ENCODE results near the gene FAM50B. TPM values are rescaled to one million over a fixed set of nuclear protein-coding genes. Genes with fewer than 3 reads are reported as not detected.

FAM50B gene
- total RNA-seq, 2 experiments from 2014 or later: not detected

GRCh38 chr6:3837781-3838180 is 11.4 kb upstream of the FAM50B start:
- Histone ChIP-seq H3K27ac (ENCODE audit: low read depth, low read length, poor library complexity, severe bottlenecking) (no peak overlapping the region), H4K20me1 (ENCODE audit: insufficient read depth, low read length) (no peaks in the 10 kb centered on the region), H3K9me3 (ENCODE audit: low read length) (no peaks in the 10 kb centered on the region), H3K4me3 (ENCODE audit: low read depth, low read length, poor library complexity, severe bottlenecking) (no peak overlapping the region), H3K36me3 (ENCODE audit: insufficient read depth, low read length) (no peaks in the 10 kb centered on the region), H3K4me1 (ENCODE audit: insufficient read depth, low read length, poor library complexity, severe bottlenecking) (no peaks in the 10 kb centered on the region), H3K79me2 (ENCODE audit: insufficient read depth, low read depth, low read length) (no peaks in the 10 kb centered on the region), H3K9me2 (ENCODE audit: insufficient read depth, low read length) (no peaks in the 10 kb centered on the region), H2AFZ (ENCODE audit: low read length) (no peak overlapping the region), H3K4me2 (ENCODE audit: low read length) (no peak overlapping the region)
- TF ChIP-seq EZH2phosphoT487 (IDR thresholded peaks at IDR 0.05; ENCODE audit: borderline replicate concordance, low read depth, low read length) (no peak), CTCF (conservative IDR thresholded peaks at IDR 0.05; ENCODE audit: low read length) (no peak)
- CTCF ChIA-PET (ENCODE audit: unreplicated experiment): no interaction called here
- no TSS peak for BruUV-seq (replicated peaks)
- POLR2A ChIA-PET: no interaction called here
- DNase-seq (ENCODE audit: low spot score): no peak
- intact Hi-C loops (cut with micrococcal nuclease; ENCODE audit: unreplicated experiment): no loop called here

- Histone ChIP-seq H3K36me3 (ENCODE audit: insufficient read depth, low read length) (no peaks in the 10 kb centered on the region), H3K79me2 (ENCODE audit: insufficient read depth, low read depth, low read length) (no peaks in the 10 kb centered on the region), H3K9me2 (ENCODE audit: insufficient read depth, low read length) (no peaks in the 10 kb centered on the region), H2AFZ (ENCODE audit: low read length) (no peak overlapping the region), H3K4me3 (ENCODE audit: low read depth, low read length, poor library complexity, severe bottlenecking) (no peak overlapping the region), H3K9me3 (ENCODE audit: low read length) (no peaks in the 10 kb centered on the region), H4K20me1 (ENCODE audit: insufficient read depth, low read length) (no peaks in the 10 kb centered on the region), H3K4me2 (ENCODE audit: low read length) (no peak overlapping the region), H3K4me1 (ENCODE audit: insufficient read depth, low read length, poor library complexity, severe bottlenecking) (no peaks in the 10 kb centered on the region), H3K27ac (ENCODE audit: low read depth, low read length, poor library complexity, severe bottlenecking) (no peak overlapping the region)
- no TSS peak for BruUV-seq (replicated peaks)
- DNase-seq (ENCODE audit: low spot score): no peak
- no peak for TF ChIP-seq CTCF (conservative IDR thresholded peaks at IDR 0.05; ENCODE audit: low read length)
- no peak for TF ChIP-seq EZH2phosphoT487 (IDR thresholded peaks at IDR 0.05; ENCODE audit: borderline replicate concordance, low read depth, low read length)
- intact Hi-C loops (cut with micrococcal nuclease; ENCODE audit: unreplicated experiment): no loop called here
- ChIA-PET POLR2A (no interaction called here), CTCF (ENCODE audit: unreplicated experiment) (no interaction called here)
These were observed 9.9 kb upstream of the FAM50B start for GRCh38 chr6:3838992-3839867.

GRCh38 chr6:3841066-3841454 is 8.1 kb upstream of the FAM50B start:
- TF ChIP-seq EZH2phosphoT487 (IDR thresholded peaks at IDR 0.05; ENCODE audit: borderline replicate concordance, low read depth, low read length) (no peak), CTCF (conservative IDR thresholded peaks at IDR 0.05; ENCODE audit: low read length) (no peak)
- no peak overlapping the region for H2AFZ ChIP-seq (ENCODE audit: low read length)
- no peak overlapping the region for H3K4me2 ChIP-seq (ENCODE audit: low read length)
- no peaks in the 10 kb centered on the region for H4K20me1 ChIP-seq (ENCODE audit: insufficient read depth, low read length)
- BruUV-seq (replicated peaks): no TSS peak
- no peaks in the 10 kb centered on the region for H3K9me2 ChIP-seq (ENCODE audit: insufficient read depth, low read length)
- ChIA-PET POLR2A (no interaction called here), CTCF (ENCODE audit: unreplicated experiment) (no interaction called here)
- no peak overlapping the region for H3K27ac ChIP-seq (ENCODE audit: low read depth, low read length, poor library complexity, severe bottlenecking)
- intact Hi-C loops (cut with micrococcal nuclease; ENCODE audit: unreplicated experiment): no loop called here
- H3K9me3 ChIP-seq (ENCODE audit: low read length): no peaks in the 10 kb centered on the region
- H3K4me1 ChIP-seq (ENCODE audit: insufficient read depth, low read length, poor library complexity, severe bottlenecking): no peaks in the 10 kb centered on the region
- DNase-seq (ENCODE audit: low spot score): no peak
- no peaks in the 10 kb centered on the region for H3K79me2 ChIP-seq (ENCODE audit: insufficient read depth, low read depth, low read length)
- no peak overlapping the region for H3K4me3 ChIP-seq (ENCODE audit: low read depth, low read length, poor library complexity, severe bottlenecking)
- no peaks in the 10 kb centered on the region for H3K36me3 ChIP-seq (ENCODE audit: insufficient read depth, low read length)
